GM12878 (cell line): ENCODE data around the gene TMEM255B. TPM values are rescaled to one million over a fixed set of nuclear protein-coding genes. Genes with fewer than 3 reads are reported as not detected.

Experiments
- ATAC-seq: fragments of 200-7000 bp; cut with Tn5 transposase; 3 replicates; pipeline ENCODE4 v1.9.1; 2020; ENCODE audit warnings: mild to moderate bottlenecking, moderate library complexity
- BruUV-seq: library from RNA; stranded (reverse); fragments of 400-500 nt; replicated peaks from 2 replicates; lab custom pipeline; 2021; lab: Mats Ljungman, UMichigan
- CTCF ChIA-PET: fragments of 300-600 bp; sonication (Branson Sonifier 250); formaldehyde crosslinking; extraction: SDS; loops from one replicate; lab custom pipeline; 2021; ENCODE audit warnings: inconsistent platforms; lab: Yijun Ruan, JAX
- POLR2A ChIA-PET: fragments of 350-600 bp; formaldehyde crosslinking; extraction: SDS; loops from one replicate; lab custom pipeline; 2021; ENCODE audit warnings: inconsistent platforms; lab: Charles Lee
- RAD21 ChIA-PET: fragments of 300-600 bp; sonication (Branson Sonifier 250); formaldehyde crosslinking; loops from one replicate; lab custom pipeline; 2023; ENCODE audit warnings: antibody characterized with exemption; ENCODE audit not compliant: unreplicated experiment; lab: Charles Lee
- SMC1A ChIA-PET: fragments of 300-600 bp; sonication (Branson Sonifier 250); formaldehyde crosslinking; loops from one replicate; lab custom pipeline; 2023; ENCODE audit not compliant: unreplicated experiment, uncharacterized antibody; lab: Charles Lee
- DNase-seq: peaks from one replicate; pipeline ENCODE4 v3.0.0-alpha.2; 2011; ENCODE audit warnings: low read depth, low spot score
- FAIRE-seq: peaks from 3 replicates; lab custom pipeline; 2011; peaks lifted over from hg19 to GRCh38; lab: Jason Lieb, UNC
- H2AFZ ChIP-seq: 2 replicates; pipeline ENCODE4 v1.6.0; 2011; ENCODE audit warnings: low read depth, low read length, control low read depth; ENCODE audit not compliant: control insufficient read depth
- H3K27ac ChIP-seq: 2 replicates; pipeline ENCODE4 v1.5.1; 2011; ENCODE audit warnings: control low read depth; ENCODE audit not compliant: control insufficient read depth, insufficient read depth
- H3K27me3 ChIP-seq, 2 experiments: replicated peaks in 1 of 2; 2 replicates each; pipeline versions ENCODE4 v1.6.0 to v1.6.1; 2011; ENCODE audit warnings: low read length in 1 of 2; ENCODE audit not compliant: control insufficient read depth in 2 of 2, insufficient read depth in 2 of 2
- H3K36me3 ChIP-seq, 2 experiments: 2 replicates each; pipeline ENCODE4 v1.5.1; 2011; ENCODE audit warnings: low read length in 1 of 2; ENCODE audit not compliant: control insufficient read depth in 2 of 2, insufficient read depth in 2 of 2
- H3K4me1 ChIP-seq: 2 replicates; pipeline ENCODE4 v1.6.1; 2011; ENCODE audit warnings: mild to moderate bottlenecking, low read length, moderate library complexity, mixed read lengths; ENCODE audit not compliant: control insufficient read depth, insufficient read depth
- H3K4me2 ChIP-seq: 2 replicates; pipeline ENCODE4 v1.6.0; 2011; ENCODE audit warnings: control low read depth; ENCODE audit not compliant: control insufficient read depth, insufficient read depth
- H3K4me3 ChIP-seq: fragments of 200-600 bp; sonication (generic); 2 replicates; pipeline ENCODE4 v1.5.1; 2016
- H3K79me2 ChIP-seq: 2 replicates; pipeline ENCODE4 v1.6.0; 2011; ENCODE audit warnings: low read length; ENCODE audit not compliant: control insufficient read depth, insufficient read depth
- H3K9ac ChIP-seq: 2 replicates; pipeline ENCODE4 v1.8.0; 2011; ENCODE audit warnings: low read length, control low read depth, mixed read lengths; ENCODE audit not compliant: control insufficient read depth, insufficient read depth
- H3K9me3 ChIP-seq: replicated peaks from 3 replicates; pipeline ENCODE4 v1.5.1; 2011; ENCODE audit warnings: mild to moderate bottlenecking, low read length; ENCODE audit not compliant: control insufficient read depth, insufficient read depth
- H4K20me1 ChIP-seq: 2 replicates; pipeline ENCODE4 v1.6.0; 2011; ENCODE audit not compliant: control insufficient read depth, insufficient read depth
- ASH2L ChIP-seq: fragments of 300-600, 200-600 bp; sonication (generic); IDR thresholded peaks from 2 replicates; pipeline ENCODE4 v1.6.1; 2017; ENCODE audit warnings: low read depth, mild to moderate bottlenecking, borderline replicate concordance
- FOXK2 ChIP-seq: fragments of 450-650 bp; IDR thresholded peaks from 2 replicates; pipeline ENCODE4 v1.6.1; 2017; ENCODE audit warnings: mild to moderate bottlenecking, moderate library complexity
- FOXM1 ChIP-seq: IDR thresholded peaks from 2 replicates; pipeline ENCODE4 v1.6.1; 2012; ENCODE audit warnings: low read depth, mild to moderate bottlenecking, inconsistent platforms, low read length, moderate library complexity
- GATAD2B ChIP-seq: fragments of 450-650 bp; conservative IDR thresholded peaks from 2 replicates; pipeline ENCODE4 v1.6.1; 2017; ENCODE audit warnings: low read depth, mild to moderate bottlenecking, moderate library complexity
- HDGF ChIP-seq: fragments of 450-650 bp; IDR thresholded peaks from 2 replicates; pipeline ENCODE4 v1.6.1; 2016; ENCODE audit warnings: antibody characterized with exemption
- IKZF1 ChIP-seq: fragments of 450-650 bp; conservative IDR thresholded peaks from 2 replicates; pipeline ENCODE4 v1.6.1; 2017; ENCODE audit warnings: antibody characterized with exemption, mild to moderate bottlenecking
- JUNB ChIP-seq: IDR thresholded peaks from 2 replicates; pipeline ENCODE4 v1.6.1; 2016; ENCODE audit warnings: antibody characterized with exemption, mild to moderate bottlenecking
- PAX5 ChIP-seq: IDR thresholded peaks from 2 replicates; pipeline ENCODE4 v1.6.1; 2011; ENCODE audit warnings: low read depth, low read length, borderline replicate concordance
- POU2F2 ChIP-seq: IDR thresholded peaks from 3 replicates; pipeline ENCODE4 v1.6.1; 2011; ENCODE audit warnings: low read depth, mild to moderate bottlenecking, low read length, borderline replicate concordance
- RELA ChIP-seq: fragments of 450-650 bp; IDR thresholded peaks from 2 replicates; pipeline ENCODE4 v1.8.0; 2014; ENCODE audit warnings: borderline replicate concordance; ENCODE audit not compliant: partially characterized antibody
- SMAD5 ChIP-seq: IDR thresholded peaks from 2 replicates; pipeline ENCODE4 v1.6.1; 2016; ENCODE audit warnings: antibody characterized with exemption, low read depth
- STAT3 ChIP-seq: IDR thresholded peaks from 2 replicates; pipeline ENCODE4 v1.6.1; 2011; ENCODE audit warnings: low read depth, low read length, improper control_type of control experiment
- ZBED1 ChIP-seq: IDR thresholded peaks from 2 replicates; pipeline ENCODE4 v1.6.1; 2016; ENCODE audit warnings: borderline replicate concordance
- WGBS: methylation state at CpG from one replicate; pipeline ENCODE4 v1.1.6; 2016; ENCODE audit warnings: low lambda C conversion rate; ENCODE audit not compliant: insufficient replicate concordance, insufficient coverage; ENCODE audit errors: missing lambda C conversion rate; 5-methylcytosine and 5-hydroxymethylcytosine counted together
- in situ Hi-C: fragments of 300-500 bp; cut with MboI; formaldehyde crosslinking; loops from 9 replicates; pipeline ENCODE4 v1.14.3; 2018; ENCODE audit warnings: mixed read lengths
- intact Hi-C: fragments of 100-400 bp; cut with micrococcal nuclease; formaldehyde crosslinking; loops from one replicate; pipeline ENCODE4 v1.14.2; 2022; ENCODE audit not compliant: unreplicated experiment
- polyA plus RNA-seq, 11 experiments: library from polyadenylated mRNA; depleted of rRNA in 4 of 11; unstranded in 6 of 11; stranded (reverse) in 5 of 11; fragments of >200 nt; fragmentation: Nextera tagmentation in 4 of 11; fragmentation: Illumina TruSeq in 1 of 11; extraction: Ambion mirVana in 4 of 11; extraction: Trizol in 1 of 11; gene quantifications; 1 replicate in 1 of 11; 2 replicates in 10 of 11; pipeline versions ENCODE4 v1.2.1 to v1.2.3, GENCODE V29; 2011 to 2016; ENCODE audit warnings: inconsistent platforms in 2 of 11, missing spikeins in 2 of 11, low read depth in 1 of 11
- total RNA-seq, 4 experiments: library from RNA; depleted of rRNA in 3 of 4; stranded (reverse); fragments of >200 nt in 3 of 4; fragmentation: Illumina TruSeq in 1 of 4; extraction: Trizol in 1 of 4; gene quantifications; 2 replicates each; pipeline versions ENCODE4 v1.2.1 to v1.2.3, GENCODE V29; 2013 to 2021
- TF ChIP-seq, protein P1 (sequence below): fragments of 450-650 bp; IDR thresholded peaks from 2 replicates; pipeline ENCODE4 v1.6.1; 2016; ENCODE audit warnings: mild to moderate bottlenecking
- TF ChIP-seq, protein P2 (sequence below): fragments of 450-650 bp; formaldehyde crosslinking; IDR thresholded peaks from 2 replicates; pipeline ENCODE4 v1.4.0; 2022; ENCODE audit warnings: mild to moderate bottlenecking, moderate library complexity
- TF ChIP-seq, protein P3 (sequence below): fragments of 150-350 bp; IDR thresholded peaks from 2 replicates; pipeline ENCODE4 v1.6.1; 2014; ENCODE audit warnings: mild to moderate bottlenecking, low read depth, low read length
- TF ChIP-seq, protein P4 (sequence below): IDR thresholded peaks from 2 replicates; pipeline ENCODE4 v1.6.1; 2011; ENCODE audit warnings: mild to moderate bottlenecking, low read depth, low read length, moderate library complexity; ENCODE audit not compliant: insufficient replicate concordance

Gene TMEM255B
- total and polyA plus RNA-seq, 10 of the 15 experiments (the other 5 are each of a cell fraction or from before 2014, with no cell fraction given): 0.04 to 0.62 (median 0.13) TPM; not detected in 3

DNA sequence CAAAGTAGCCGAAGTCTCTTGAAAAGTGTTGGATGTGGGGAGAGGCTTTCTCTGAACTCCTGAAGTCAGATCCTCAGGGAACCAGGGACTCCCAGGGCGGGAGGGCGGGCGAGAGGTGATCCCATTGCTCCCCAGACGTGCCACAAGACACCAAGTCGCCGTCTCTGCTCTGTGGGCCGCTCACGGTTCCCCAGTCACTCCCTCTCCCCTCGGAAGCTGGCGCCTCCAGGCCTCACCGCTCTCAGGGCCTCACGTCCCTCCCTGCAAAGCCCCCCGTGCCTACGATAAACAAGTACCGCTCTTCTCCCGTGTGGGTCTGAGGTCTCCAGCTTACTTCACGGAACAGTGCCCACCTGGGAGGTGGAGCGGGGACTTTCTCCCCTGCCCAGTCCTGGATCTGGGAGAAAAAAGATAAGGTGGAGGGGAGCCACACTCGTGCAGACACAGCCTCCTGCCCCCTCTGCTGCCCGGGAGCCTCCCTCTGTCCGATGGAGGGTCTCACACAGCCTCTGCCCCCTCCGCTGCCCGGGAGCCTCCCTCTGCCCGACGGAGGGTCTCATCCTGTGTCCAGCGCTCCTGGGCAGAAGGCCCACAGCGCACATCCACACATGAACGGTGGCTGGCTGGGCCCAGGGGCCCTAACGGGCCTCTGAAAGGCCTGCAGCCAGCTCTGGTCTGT is 54.2 kb downstream of the TMEM255B start:
- no TSS peak for BruUV-seq
- Histone ChIP-seq H3K79me2 (no peaks in the 10 kb centered on the region; the same call in 1 of the 2 replicates), H2AFZ (no peak overlapping the region), H3K4me1 (no peaks in the 10 kb centered on the region), H3K4me2 (no peak overlapping the region), H4K20me1 (no peaks in the 10 kb centered on the region), H3K27ac (no peak overlapping the region), H3K36me3 (no peaks in the 10 kb centered on the region), H3K27me3 (no peaks in the 10 kb centered on the region), H3K9ac (no peak overlapping the region), H3K9me3 (peaks cover 4% of the 10 kb centered on the region; the same call in 1 of the 3 replicates), H3K4me3 (no peak overlapping the region)
- intact Hi-C loops: loop anchor here (10.0 kb wide), 1 partner anchor 332 kb away; no protein-coding TSS in a partner anchor
- ATAC-seq (no peak), DNase-seq (no peak), FAIRE-seq (no peak)
- RAD21 ChIA-PET: no interaction called here
- in situ Hi-C loops: no loop called here
- SMC1A ChIA-PET: no interaction called here
- CTCF ChIA-PET: no interaction called here
- no peak for TF ChIP-seq ASH2L
- TF ChIP-seq, protein P1, sequence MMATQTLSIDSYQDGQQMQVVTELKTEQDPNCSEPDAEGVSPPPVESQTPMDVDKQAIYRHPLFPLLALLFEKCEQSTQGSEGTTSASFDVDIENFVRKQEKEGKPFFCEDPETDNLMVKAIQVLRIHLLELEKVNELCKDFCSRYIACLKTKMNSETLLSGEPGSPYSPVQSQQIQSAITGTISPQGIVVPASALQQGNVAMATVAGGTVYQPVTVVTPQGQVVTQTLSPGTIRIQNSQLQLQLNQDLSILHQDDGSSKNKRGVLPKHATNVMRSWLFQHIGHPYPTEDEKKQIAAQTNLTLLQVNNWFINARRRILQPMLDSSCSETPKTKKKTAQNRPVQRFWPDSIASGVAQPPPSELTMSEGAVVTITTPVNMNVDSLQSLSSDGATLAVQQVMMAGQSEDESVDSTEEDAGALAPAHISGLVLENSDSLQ: no peak
- no peak for TF ChIP-seq IKZF1
- TF ChIP-seq, protein P2, sequence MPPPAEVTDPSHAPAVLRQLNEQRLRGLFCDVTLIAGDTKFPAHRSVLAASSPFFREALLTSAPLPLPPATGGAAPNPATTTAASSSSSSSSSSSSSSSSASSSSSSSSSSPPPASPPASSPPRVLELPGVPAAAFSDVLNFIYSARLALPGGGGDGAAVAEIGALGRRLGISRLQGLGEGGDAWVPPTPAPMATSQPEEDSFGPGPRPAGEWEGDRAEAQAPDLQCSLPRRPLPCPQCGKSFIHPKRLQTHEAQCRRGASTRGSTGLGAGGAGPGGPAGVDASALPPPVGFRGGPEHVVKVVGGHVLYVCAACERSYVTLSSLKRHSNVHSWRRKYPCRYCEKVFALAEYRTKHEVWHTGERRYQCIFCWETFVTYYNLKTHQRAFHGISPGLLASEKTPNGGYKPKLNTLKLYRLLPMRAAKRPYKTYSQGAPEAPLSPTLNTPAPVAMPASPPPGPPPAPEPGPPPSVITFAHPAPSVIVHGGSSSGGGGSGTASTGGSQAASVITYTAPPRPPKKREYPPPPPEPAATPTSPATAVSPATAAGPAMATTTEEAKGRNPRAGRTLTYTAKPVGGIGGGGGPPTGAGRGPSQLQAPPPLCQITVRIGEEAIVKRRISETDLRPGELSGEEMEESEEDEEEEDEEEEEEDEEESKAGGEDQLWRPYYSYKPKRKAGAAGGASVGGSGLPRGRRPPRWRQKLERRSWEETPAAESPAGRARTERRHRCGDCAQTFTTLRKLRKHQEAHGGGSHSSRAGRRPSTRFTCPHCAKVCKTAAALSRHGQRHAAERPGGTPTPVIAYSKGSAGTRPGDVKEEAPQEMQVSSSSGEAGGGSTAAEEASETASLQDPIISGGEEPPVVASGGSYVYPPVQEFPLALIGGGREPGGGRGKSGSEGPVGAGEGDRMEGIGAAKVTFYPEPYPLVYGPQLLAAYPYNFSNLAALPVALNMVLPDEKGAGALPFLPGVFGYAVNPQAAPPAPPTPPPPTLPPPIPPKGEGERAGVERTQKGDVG (CRISPR knock-in tag): no peak
- no peak for TF ChIP-seq FOXM1
- no peak for TF ChIP-seq FOXK2
- no peak for TF ChIP-seq SMAD5
- TF ChIP-seq, protein P3, sequence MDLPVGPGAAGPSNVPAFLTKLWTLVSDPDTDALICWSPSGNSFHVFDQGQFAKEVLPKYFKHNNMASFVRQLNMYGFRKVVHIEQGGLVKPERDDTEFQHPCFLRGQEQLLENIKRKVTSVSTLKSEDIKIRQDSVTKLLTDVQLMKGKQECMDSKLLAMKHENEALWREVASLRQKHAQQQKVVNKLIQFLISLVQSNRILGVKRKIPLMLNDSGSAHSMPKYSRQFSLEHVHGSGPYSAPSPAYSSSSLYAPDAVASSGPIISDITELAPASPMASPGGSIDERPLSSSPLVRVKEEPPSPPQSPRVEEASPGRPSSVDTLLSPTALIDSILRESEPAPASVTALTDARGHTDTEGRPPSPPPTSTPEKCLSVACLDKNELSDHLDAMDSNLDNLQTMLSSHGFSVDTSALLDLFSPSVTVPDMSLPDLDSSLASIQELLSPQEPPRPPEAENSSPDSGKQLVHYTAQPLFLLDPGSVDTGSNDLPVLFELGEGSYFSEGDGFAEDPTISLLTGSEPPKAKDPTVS: no peak
- TF ChIP-seq ZBED1: no peak
- TF ChIP-seq, protein P4, sequence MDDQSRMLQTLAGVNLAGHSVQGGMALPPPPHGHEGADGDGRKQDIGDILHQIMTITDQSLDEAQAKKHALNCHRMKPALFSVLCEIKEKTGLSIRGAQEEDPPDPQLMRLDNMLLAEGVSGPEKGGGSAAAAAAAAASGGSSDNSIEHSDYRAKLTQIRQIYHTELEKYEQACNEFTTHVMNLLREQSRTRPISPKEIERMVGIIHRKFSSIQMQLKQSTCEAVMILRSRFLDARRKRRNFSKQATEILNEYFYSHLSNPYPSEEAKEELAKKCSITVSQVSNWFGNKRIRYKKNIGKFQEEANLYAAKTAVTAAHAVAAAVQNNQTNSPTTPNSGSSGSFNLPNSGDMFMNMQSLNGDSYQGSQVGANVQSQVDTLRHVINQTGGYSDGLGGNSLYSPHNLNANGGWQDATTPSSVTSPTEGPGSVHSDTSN: no peak
- TF ChIP-seq POU2F2: no peak
- no peak for TF ChIP-seq STAT3
- no peak for TF ChIP-seq GATAD2B
- no peak for TF ChIP-seq HDGF
- TF ChIP-seq PAX5: no peak
- TF ChIP-seq RELA: no peak
- TF ChIP-seq JUNB: no peak
- WGBS: 71% methylated on average over 21 of the region's 30 CpGs
- POLR2A ChIA-PET: no interaction called here
